Fibroblast of lung (primary cell): Measurements from ENCODE around the gene MRPS27. TPM values are rescaled to one million over a fixed set of nuclear protein-coding genes. Genes with fewer than 3 reads are reported as not detected.

Experiments used
- DNase-seq, 2 donors: peaks; one replicate each; pipeline versions ENCODE4 v3.0.0 to v3.0.0-alpha.2; 2010; ENCODE audit warnings: low read depth in 2 of 2
- H2AFZ ChIP-seq: 2 replicates; pipeline ENCODE4 v1.5.1; 2012; ENCODE audit warnings: low read length, control low read depth, inconsistent platforms
- H3K27ac ChIP-seq: 2 replicates; pipeline ENCODE4 v1.5.1; 2011; ENCODE audit warnings: low read length, control low read depth; ENCODE audit not compliant: insufficient read depth
- H3K27me3 ChIP-seq: 2 replicates; pipeline ENCODE4 v1.5.1; 2011; ENCODE audit warnings: mild to moderate bottlenecking, low read length; ENCODE audit not compliant: control insufficient read depth, insufficient read depth
- H3K36me3 ChIP-seq: 2 replicates; pipeline ENCODE4 v1.5.1; 2011; ENCODE audit warnings: low read length; ENCODE audit not compliant: control insufficient read depth, insufficient read depth
- H3K4me1 ChIP-seq: 2 replicates; pipeline ENCODE4 v1.5.1; 2011; ENCODE audit warnings: low read length; ENCODE audit not compliant: control insufficient read depth, insufficient read depth; ENCODE audit errors: extremely low read depth
- H3K4me2 ChIP-seq: 2 replicates; pipeline ENCODE4 v1.5.1; 2011; ENCODE audit warnings: low read length, control low read depth; ENCODE audit not compliant: insufficient read depth; ENCODE audit errors: extremely low read depth
- H3K4me3 ChIP-seq, 4 experiments: fragments of 200-600 bp in 1 of 4; sonication (generic) in 1 of 4; replicated peaks in 1 of 4; 2 replicates each; pipeline ENCODE4 v1.5.1; 2011 to 2016; ENCODE audit warnings: low read length in 4 of 4, low read depth in 3 of 4, mild to moderate bottlenecking in 3 of 4, control low read depth in 2 of 4, inconsistent platforms in 1 of 4, mixed read lengths in 1 of 4; ENCODE audit not compliant: insufficient read depth in 1 of 4; ENCODE audit errors: control extremely low read depth in 1 of 4
- H3K79me2 ChIP-seq: 2 replicates; pipeline ENCODE4 v1.5.1; 2012; ENCODE audit warnings: mild to moderate bottlenecking, low read length, inconsistent platforms; ENCODE audit not compliant: control insufficient read depth, insufficient read depth
- H3K9ac ChIP-seq: 2 replicates; pipeline ENCODE4 v1.5.1; 2011; ENCODE audit warnings: mild to moderate bottlenecking, low read length, control low read depth; ENCODE audit not compliant: insufficient read depth
- H3K9me3 ChIP-seq: 2 replicates; pipeline ENCODE4 v1.5.1; 2012; ENCODE audit warnings: low read depth, low read length; ENCODE audit not compliant: control insufficient read depth, insufficient read depth
- H4K20me1 ChIP-seq: 2 replicates; pipeline ENCODE4 v1.5.1; 2011; ENCODE audit warnings: low read length; ENCODE audit not compliant: control insufficient read depth, insufficient read depth; ENCODE audit errors: extremely low read depth
- CTCF ChIP-seq, 2 donors: IDR thresholded peaks in 1 of 2; conservative IDR thresholded peaks in 1 of 2; 1 replicate in 1 of 2; 2 replicates in 1 of 2; pipeline ENCODE4 v1.5.1; 2011 to 2012; ENCODE audit warnings: low read length in 2 of 2, control low read depth in 1 of 2, inconsistent platforms in 1 of 2, low read depth in 1 of 2, mild to moderate bottlenecking in 1 of 2
- EZH2 ChIP-seq: IDR thresholded peaks from 2 replicates; pipeline ENCODE4 v1.5.1; 2012; ENCODE audit warnings: low read length, control low read depth, mild to moderate bottlenecking; ENCODE audit errors: missing control alignments
- polyA plus RNA-seq, 2 donors: library from polyadenylated mRNA; depleted of rRNA in 1 of 2; stranded (reverse) in 1 of 2; unstranded in 1 of 2; fragments of >200 nt; gene quantifications; 2 replicates each; pipeline ENCODE4 v1.2.1, GENCODE V29; 2011 to 2012; ENCODE audit warnings: missing spikeins in 1 of 2
- total RNA-seq: library from RNA; depleted of rRNA; stranded (reverse); fragments of >200 nt; gene quantifications from 2 replicates; pipeline ENCODE4 v1.2.1, GENCODE V29; 2014

Gene MRPS27
- total and polyA plus RNA-seq, 2 donors (not counting 1 experiment from before 2014, with no cell fraction given), result 67.2 to 86.5 TPM

GRCh38 chr5:72292411-72292810 is 27.6 kb downstream of the MRPS27 start:
- TF ChIP-seq EZH2 (no peak), CTCF (conservative IDR thresholded peaks at IDR 0.05 in 1 of 2, IDR thresholded peaks at IDR 0.05 in 1 of 2; ENCODE audit: low read depth in 1 of 2, low read length in 2 of 2) (no peak)
- no peak for DNase-seq
- Histone ChIP-seq H3K27me3 (no peaks in the 10 kb centered on the region), H3K9ac (no peak overlapping the region), H3K4me2 (no peak overlapping the region), H3K9me3 (no peaks in the 10 kb centered on the region), H4K20me1 (no peaks in the 10 kb centered on the region), H3K79me2 (no peaks in the 10 kb centered on the region), H3K27ac (no peak overlapping the region), H3K4me3 (no peak overlapping the region), H3K36me3 (no peaks in the 10 kb centered on the region), H3K4me1 (no peaks in the 10 kb centered on the region), H2AFZ (no peak overlapping the region)

- no peak for TF ChIP-seq CTCF (conservative IDR thresholded peaks at IDR 0.05 in 1 of 2, IDR thresholded peaks at IDR 0.05 in 1 of 2; ENCODE audit: low read depth in 1 of 2, low read length in 2 of 2)
- no peak for TF ChIP-seq EZH2
- Histone ChIP-seq H4K20me1 (no peaks in the 10 kb centered on the region), H3K36me3 (no peaks in the 10 kb centered on the region), H3K27ac (no peak overlapping the region), H3K79me2 (no peaks in the 10 kb centered on the region), H3K9ac (no peak overlapping the region), H3K27me3 (no peaks in the 10 kb centered on the region), H3K4me1 (no peaks in the 10 kb centered on the region), H3K4me3 (no peak overlapping the region), H2AFZ (no peak overlapping the region), H3K9me3 (no peaks in the 10 kb centered on the region), H3K4me2 (no peak overlapping the region)
- no peak for DNase-seq
Measured at GRCh38 chr5:72291601-72292000, 28.4 kb downstream of the MRPS27 start.

GRCh38 chr5:72290356-72291133 is 29.5 kb downstream of the MRPS27 start:
- H4K20me1 ChIP-seq, result no peaks in the 10 kb centered on the region
- no peak overlapping the region for H3K27ac ChIP-seq
- no peak overlapping the region for H2AFZ ChIP-seq
- no peak overlapping the region for H3K9ac ChIP-seq
- DNase-seq, result peak; percentile 30 to 38
- H3K4me1 ChIP-seq, result no peaks in the 10 kb centered on the region
- no peaks in the 10 kb centered on the region for H3K9me3 ChIP-seq
- H3K79me2 ChIP-seq, result no peaks in the 10 kb centered on the region
- H3K4me3 ChIP-seq, result no peak overlapping the region
- no peak overlapping the region for H3K4me2 ChIP-seq
- no peaks in the 10 kb centered on the region for H3K36me3 ChIP-seq
- no peaks in the 10 kb centered on the region for H3K27me3 ChIP-seq
- TF ChIP-seq EZH2, result no peak
- no peak for TF ChIP-seq CTCF (conservative IDR thresholded peaks at IDR 0.05 in 1 of 2, IDR thresholded peaks at IDR 0.05 in 1 of 2; ENCODE audit: low read depth in 1 of 2, low read length in 2 of 2)
